Esophagus squamous epithelium (tissue), 5 donors: ENCODE measurements around the gene LBR. TPM values are rescaled to one million over a fixed set of nuclear protein-coding genes. Genes with fewer than 3 reads are reported as not detected.

Source experiments
- DNase-seq: peaks from one replicate; lab custom pipeline; 2025; lab: John Stamatoyannopoulos, UW
- H3K27ac ChIP-seq, 4 donors: fragments of 200-600 bp; sonication (generic); one replicate each; pipeline ENCODE4 v1.5.1; 2016 to 2019; ENCODE audit warnings: mild to moderate bottlenecking in 1 of 4
- H3K27me3 ChIP-seq, 4 donors: fragments of 200-600 bp; sonication (generic); 1 replicate in 3 of 4; 2 replicates in 1 of 4; pipeline versions ENCODE4 v1.5.1 to v1.6.0; 2017 to 2021; ENCODE audit warnings: antibody characterized with exemption in 1 of 4
- H3K36me3 ChIP-seq, 3 donors: fragments of 200-600 bp; sonication (generic); one replicate each; pipeline ENCODE4 v1.5.1; 2016 to 2019
- H3K4me1 ChIP-seq, 3 donors: fragments of 200-600 bp; sonication (generic); one replicate each; pipeline ENCODE4 v1.5.1; 2017 to 2019
- H3K4me3 ChIP-seq, 4 donors: fragments of 200-600 bp; sonication (generic); 1 replicate in 3 of 4; 2 replicates in 1 of 4; pipeline ENCODE4 v1.5.1; 2016 to 2019; ENCODE audit warnings: mild to moderate bottlenecking in 2 of 4, moderate library complexity in 1 of 4
- H3K9me3 ChIP-seq, 3 donors: fragments of 200-600 bp; sonication (generic); one replicate each; pipeline ENCODE4 v1.5.1; 2016 to 2019
- CTCF ChIP-seq, 6 experiments: fragments of 450-650 bp in 4 of 6; fragments of 200-600 bp in 2 of 6; sonication (generic) in 2 of 6; IDR thresholded peaks; one replicate each; pipeline ENCODE4 v1.5.1; 2016 to 2019; ENCODE audit warnings: antibody characterized with exemption in 6 of 6, mild to moderate bottlenecking in 4 of 6, moderate library complexity in 4 of 6
- POLR2A ChIP-seq, 4 donors: fragments of 450-650 bp; IDR thresholded peaks; one replicate each; pipeline ENCODE4 v1.6.1; 2017; ENCODE audit warnings: antibody characterized with exemption in 4 of 4, mild to moderate bottlenecking in 4 of 4, moderate library complexity in 3 of 4
- WGBS, 2 donors: methylation state at CpG; one replicate each; pipeline ENCODE4 v1.1.5; 2018; 5-methylcytosine and 5-hydroxymethylcytosine counted together
- intact Hi-C: fragments of 100-400 bp; cut with DNase I; formaldehyde crosslinking; loops from one replicate; pipeline ENCODE4 v1.15.0; 2022
- total RNA-seq, 4 donors: library from RNA; depleted of rRNA; stranded (reverse); fragments of >200 nt; gene quantifications; one replicate each; pipeline ENCODE4 v1.1.0, GENCODE V29; 2016
- donor health status: DM: yes; HTN: yes; CAD: no.

Gene LBR
- total RNA-seq, 4 donors from 2014 or later = 39.8 to 50.0 (median 42.9) TPM

- intact Hi-C loops = loop anchor here (10.0 kb wide), 1 partner anchor 374 kb away; no protein-coding TSS in a partner anchor
- 66% methylated on average over 4 of the region's 8 CpGs; no CpG with 5 or more reads in 1 of the 2 donors for WGBS, 2 donors
- TF ChIP-seq POLR2A (IDR thresholded peaks at IDR 0.05) = no peak
- no peak for TF ChIP-seq CTCF (IDR thresholded peaks at IDR 0.05)
Observed at GRCh38 chr1:225471109-225471452, 43.2 kb upstream of the LBR start.

GRCh38 chr1:225470211-225471108 lies 42.6 kb upstream of the LBR start:
- Histone ChIP-seq H3K4me1 (peaks cover 0 to 43% (median 2%) of the 10 kb centered on the region in 3 donors), H3K9me3 (no peaks in the 10 kb centered on the region), H3K4me3 (no peak overlapping the region), H3K27me3 (no peaks in the 10 kb centered on the region), H3K36me3 (no peaks in the 10 kb centered on the region), H3K27ac (no peak overlapping the region)
- DNase-seq = no peak
- no peak for TF ChIP-seq CTCF (IDR thresholded peaks at IDR 0.05)
- TF ChIP-seq POLR2A (IDR thresholded peaks at IDR 0.05) = no peak
- intact Hi-C loops = loop anchor here (10.0 kb wide), 1 partner anchor 374 kb away; no protein-coding TSS in a partner anchor
- WGBS, 2 donors = 76 to 81% methylated on average over 3 to 13 of the region's 25 CpGs

More at GRCh38 chr1:225471109-225471452, 43.2 kb upstream of the LBR start:
- no peak overlapping the region for H3K4me3 ChIP-seq
- no peak for DNase-seq
- peaks cover 0 to 37% (median 0%) of the 10 kb centered on the region in 3 donors for H3K4me1 ChIP-seq
- H3K27me3 ChIP-seq = no peaks in the 10 kb centered on the region
- no peaks in the 10 kb centered on the region for H3K9me3 ChIP-seq
- no peaks in the 10 kb centered on the region for H3K36me3 ChIP-seq
- H3K27ac ChIP-seq = no peak overlapping the region

- no peaks in the 10 kb centered on the region for H3K36me3 ChIP-seq
- H3K27ac ChIP-seq = no peak overlapping the region
- intact Hi-C loops = no loop called here
- 90 to 100% methylated on average over 3 to 5 of the region's 5 CpGs for WGBS, 2 donors
- H3K27me3 ChIP-seq = no peaks in the 10 kb centered on the region
- H3K9me3 ChIP-seq = no peaks in the 10 kb centered on the region
- no peak for DNase-seq
- peaks cover 4 to 46% (median 13%) of the 10 kb centered on the region in 3 donors for H3K4me1 ChIP-seq
- no peak overlapping the region for H3K4me3 ChIP-seq
- TF ChIP-seq CTCF (IDR thresholded peaks at IDR 0.05) (no peak), POLR2A (IDR thresholded peaks at IDR 0.05) (no peak)
Observed at GRCh38 chr1:225469051-225469450, 41.2 kb upstream of the LBR start.

GRCh38 chr1:225468270-225469020 lies 40.6 kb upstream of the LBR start:
- no peak for TF ChIP-seq CTCF (IDR thresholded peaks at IDR 0.05)
- no peak for TF ChIP-seq POLR2A (IDR thresholded peaks at IDR 0.05)
- Histone ChIP-seq H3K27me3 (no peaks in the 10 kb centered on the region), H3K27ac (peak overlapping the region in 3 of 4 donors; percentile 67 to 92 (median 85)), H3K9me3 (no peaks in the 10 kb centered on the region), H3K36me3 (no peaks in the 10 kb centered on the region), H3K4me3 (peak overlapping the region in 3 of 4 donors; percentile 30 to 60 (median 42)), H3K4me1 (peaks cover 5 to 51% (median 17%) of the 10 kb centered on the region in 3 donors)
- WGBS, 2 donors = 67 to 79% methylated on average over 5 to 6 of the region's 10 CpGs
- no peak for DNase-seq
- intact Hi-C loops = no loop called here
